HG03039 (cell line): ENCODE measurements around the gene DNAJB8.

Experiments
- ATAC-seq: cut with Tn5 transposase; IDR thresholded peaks from one replicate; pipeline ENCODE4 v1.9.1; 2021; ENCODE audit warnings: mild to moderate bottlenecking, moderate library complexity; ENCODE audit not compliant: unreplicated experiment

The DNAJB8 gene

GRCh38 chr3:128468791-128469527, 2.3 kb upstream of the DNAJB8 start:
- ATAC-seq: no peak

- no peak for ATAC-seq
Observed at GRCh38 chr3:128468285-128468790, 1.6 kb upstream of the DNAJB8 start.

GRCh38 chr3:128464702-128465101, 2.0 kb downstream of the DNAJB8 start:
- no peak for ATAC-seq

- ATAC-seq: no peak
Observed at GRCh38 chr3:128464188-128464587, 2.5 kb downstream of the DNAJB8 start.

GRCh38 chr3:128463771-128464170, 2.9 kb downstream of the DNAJB8 start:
- ATAC-seq: no peak

GRCh38 chr3:128463354-128463753, 3.3 kb downstream of the DNAJB8 start:
- ATAC-seq: no peak

- ATAC-seq: no peak
Observed at GRCh38 chr3:128462931-128463330, 3.8 kb downstream of the DNAJB8 start.

- ATAC-seq: no peak
Observed at GRCh38 chr3:128462341-128462910, 4.3 kb downstream of the DNAJB8 start.

GRCh38 chr3:128461731-128462130, 5.0 kb downstream of the DNAJB8 start:
- ATAC-seq: no peak

- ATAC-seq: no peak
Observed at GRCh38 chr3:128459461-128459820, 7.2 kb downstream of the DNAJB8 start.

- ATAC-seq: no peak
Observed at GRCh38 chr3:128458746-128459460, 7.8 kb downstream of the DNAJB8 start.

- no peak for ATAC-seq
Observed at GRCh38 chr3:128457937-128458336, 8.8 kb downstream of the DNAJB8 start.

- no peak for ATAC-seq
Observed at GRCh38 chr3:128456776-128457715, 9.6 kb downstream of the DNAJB8 start.

GRCh38 chr3:128455786-128456748, 10.6 kb downstream of the DNAJB8 start:
- ATAC-seq: no peak

GRCh38 chr3:128455116-128455515, 11.6 kb downstream of the DNAJB8 start:
- no peak for ATAC-seq

- ATAC-seq: no peak
Observed at GRCh38 chr3:128454310-128454618, 12.4 kb downstream of the DNAJB8 start.

- no peak for ATAC-seq
Observed at GRCh38 chr3:128453501-128454309, 13.0 kb downstream of the DNAJB8 start.

- ATAC-seq: no peak
Observed at GRCh38 chr3:128452678-128453275, 13.9 kb downstream of the DNAJB8 start.

- ATAC-seq: no peak
Observed at GRCh38 chr3:128452120-128452519, 14.6 kb downstream of the DNAJB8 start.
